Neural cell (in vitro differentiated cells): ENCODE measurements around the gene DTL.

ENCODE experiments used
- TAF1 ChIP-seq: IDR thresholded peaks from 2 replicates; pipeline ENCODE4 v1.6.1; 2012; ENCODE audit warnings: low read depth
- TF ChIP-seq, protein P1 (sequence below): fragments of 450-650 bp; IDR thresholded peaks from 2 replicates; pipeline ENCODE4 v1.5.1; 2014; ENCODE audit warnings: antibody characterized with exemption, mild to moderate bottlenecking, moderate library complexity; ENCODE audit not compliant: poor library complexity, severe bottlenecking

DNA sequence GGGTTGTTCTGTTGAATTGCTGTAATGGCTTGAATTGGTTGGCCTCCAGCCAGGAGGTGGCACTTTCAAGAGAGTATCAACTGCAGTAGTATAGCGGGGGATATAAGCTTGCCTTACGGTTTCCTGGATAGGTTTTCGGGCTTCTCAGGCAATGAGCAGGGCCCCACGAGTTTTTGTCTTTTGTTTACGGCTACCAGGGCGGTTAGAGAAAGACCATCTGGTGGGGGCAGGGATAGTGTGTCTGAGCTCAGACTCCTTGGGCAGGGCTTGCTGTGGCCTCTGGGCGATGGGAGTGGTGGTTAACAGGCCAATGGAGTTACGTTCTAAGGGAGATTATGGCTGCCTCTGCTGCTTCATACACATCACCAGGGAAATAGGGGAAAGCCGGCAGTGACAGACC is 62.8 kb downstream of the DTL start:
- TF ChIP-seq, protein P1, sequence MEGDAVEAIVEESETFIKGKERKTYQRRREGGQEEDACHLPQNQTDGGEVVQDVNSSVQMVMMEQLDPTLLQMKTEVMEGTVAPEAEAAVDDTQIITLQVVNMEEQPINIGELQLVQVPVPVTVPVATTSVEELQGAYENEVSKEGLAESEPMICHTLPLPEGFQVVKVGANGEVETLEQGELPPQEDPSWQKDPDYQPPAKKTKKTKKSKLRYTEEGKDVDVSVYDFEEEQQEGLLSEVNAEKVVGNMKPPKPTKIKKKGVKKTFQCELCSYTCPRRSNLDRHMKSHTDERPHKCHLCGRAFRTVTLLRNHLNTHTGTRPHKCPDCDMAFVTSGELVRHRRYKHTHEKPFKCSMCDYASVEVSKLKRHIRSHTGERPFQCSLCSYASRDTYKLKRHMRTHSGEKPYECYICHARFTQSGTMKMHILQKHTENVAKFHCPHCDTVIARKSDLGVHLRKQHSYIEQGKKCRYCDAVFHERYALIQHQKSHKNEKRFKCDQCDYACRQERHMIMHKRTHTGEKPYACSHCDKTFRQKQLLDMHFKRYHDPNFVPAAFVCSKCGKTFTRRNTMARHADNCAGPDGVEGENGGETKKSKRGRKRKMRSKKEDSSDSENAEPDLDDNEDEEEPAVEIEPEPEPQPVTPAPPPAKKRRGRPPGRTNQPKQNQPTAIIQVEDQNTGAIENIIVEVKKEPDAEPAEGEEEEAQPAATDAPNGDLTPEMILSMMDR, result no peak
- TF ChIP-seq TAF1, result no peak
